Spleen (tissue), 11 donors: Measurements from ENCODE around the gene GALNT11. TPM values are rescaled to one million over a fixed set of nuclear protein-coding genes. Genes with fewer than 3 reads are reported as not detected.
"Not testable (repeated sequence)": the region's sequence is repeated elsewhere in the genome, so short reads cannot be mapped to it uniquely, and the experiment has no call there.

ENCODE experiments used
- DNase-seq: peaks from one replicate; pipeline ENCODE4 v3.0.0-alpha.2; 2020
- H3K27ac ChIP-seq, 8 donors: fragments of 200-600 bp; sonication (generic) in 7 of 8; 1 replicate in 4 of 8; 2 replicates in 4 of 8; pipeline versions ENCODE4 v1.5.0 to v1.8.0; 2016 to 2021; ENCODE audit warnings: inconsistent platforms in 4 of 8, mild to moderate bottlenecking in 4 of 8, moderate library complexity in 1 of 8
- H3K27me3 ChIP-seq, 7 donors: fragments of 200-600 bp; sonication (generic) in 6 of 7; replicated peaks in 1 of 7; 1 replicate in 4 of 7; 2 replicates in 3 of 7; pipeline versions ENCODE4 v1.5.0 to v1.8.0; 2016 to 2021; ENCODE audit warnings: inconsistent platforms in 3 of 7, mild to moderate bottlenecking in 1 of 7
- H3K36me3 ChIP-seq, 6 donors: fragments of 200-600 bp; sonication (generic) in 5 of 6; 1 replicate in 4 of 6; 2 replicates in 2 of 6; pipeline versions ENCODE4 v1.5.0 to v1.8.0; 2016 to 2021; ENCODE audit warnings: inconsistent platforms in 2 of 6
- H3K4me1 ChIP-seq, 6 donors: fragments of 200-600 bp; sonication (generic) in 5 of 6; 1 replicate in 3 of 6; 2 replicates in 3 of 6; pipeline versions ENCODE4 v1.5.0 to v1.8.0; 2016 to 2021; ENCODE audit warnings: inconsistent platforms in 3 of 6
- H3K4me3 ChIP-seq, 8 donors: fragments of 200-600 bp; sonication (generic) in 7 of 8; 1 replicate in 4 of 8; 2 replicates in 4 of 8; pipeline versions ENCODE4 v1.5.0 to v1.8.0; 2016 to 2021; ENCODE audit warnings: inconsistent platforms in 4 of 8, mild to moderate bottlenecking in 4 of 8, moderate library complexity in 2 of 8
- H3K9me3 ChIP-seq, 8 donors: fragments of 200-600 bp; sonication (generic) in 7 of 8; 1 replicate in 4 of 8; 2 replicates in 4 of 8; pipeline versions ENCODE4 v1.5.0 to v1.8.0; 2016 to 2021; ENCODE audit warnings: inconsistent platforms in 4 of 8
- CTCF ChIP-seq, 11 experiments: fragments of 200-600 bp in 7 of 11; fragments of 450-650 bp in 4 of 11; sonication (generic) in 4 of 11; IDR thresholded peaks in 8 of 11; conservative IDR thresholded peaks in 3 of 11; 1 replicate in 7 of 11; 2 replicates in 4 of 11; pipeline versions ENCODE4 v1.4.0 to v1.8.0; 2016 to 2021; ENCODE audit warnings: antibody characterized with exemption in 11 of 11, inconsistent platforms in 4 of 11, mild to moderate bottlenecking in 1 of 11
- POLR2A ChIP-seq, 3 donors: fragments of 450-650 bp; IDR thresholded peaks; one replicate each; pipeline ENCODE4 v1.5.1; 2017; ENCODE audit warnings: antibody characterized with exemption in 3 of 3, mild to moderate bottlenecking in 1 of 3
- POLR2AphosphoS5 ChIP-seq, 3 donors: sonication (generic); formaldehyde crosslinking; IDR thresholded peaks; one replicate each; pipeline ENCODE4 v1.5.1; 2017; ENCODE audit warnings: antibody characterized with exemption in 3 of 3
- WGBS, 5 donors: extraction: QIAGEN DNeasy Blood & Tissue Kit in 3 of 5; methylation state at CpG; one replicate each; pipeline versions ENCODE4 v1.1.5 to v1.1.7; 2013 to 2018; 5-methylcytosine and 5-hydroxymethylcytosine counted together
- intact Hi-C: fragments of 100-400 bp; cut with DNase I; formaldehyde crosslinking; loops from one replicate; pipeline ENCODE4 v1.15.0; 2023; ENCODE audit warnings: low total_unique reads
- polyA plus RNA-seq, 3 donors: library from polyadenylated mRNA; stranded (reverse); fragments of 200-250 nt; gene quantifications; one replicate each; pipeline ENCODE4 v1.2.1, GENCODE V29; 2013
- total RNA-seq, 7 donors: library from RNA; depleted of rRNA in 3 of 7; stranded (reverse); fragments of >200 nt in 3 of 7; fragmentation: NEBNext Ultra II Directional in 4 of 7; extraction: Animal tissue kit (Norgen Biotek cat#: 25700) in 4 of 7; gene quantifications; one replicate each; pipeline versions ENCODE4 v1.1.0 to v1.2.1, GENCODE V29; 2016 to 2021
- donor health status: healthy with polysubstance abuse.
- donor health status: DM: no; HTN: no; CAD: no; lungs with moderate emphysema.
- donor health status: DM: no; HTN: no; CAD: no.
- donor health status: Bipolar disorder and iron deficiency.
- donor health status: healthy.
- donor health status: DM: no; HTN: no; CAD: no.
- donor health status: DM: yes; HTN: yes; CAD: no.

Gene GALNT11
- total and polyA plus RNA-seq, 10 donors: 9.7 to 46.0 (median 29.0) TPM

DNA sequence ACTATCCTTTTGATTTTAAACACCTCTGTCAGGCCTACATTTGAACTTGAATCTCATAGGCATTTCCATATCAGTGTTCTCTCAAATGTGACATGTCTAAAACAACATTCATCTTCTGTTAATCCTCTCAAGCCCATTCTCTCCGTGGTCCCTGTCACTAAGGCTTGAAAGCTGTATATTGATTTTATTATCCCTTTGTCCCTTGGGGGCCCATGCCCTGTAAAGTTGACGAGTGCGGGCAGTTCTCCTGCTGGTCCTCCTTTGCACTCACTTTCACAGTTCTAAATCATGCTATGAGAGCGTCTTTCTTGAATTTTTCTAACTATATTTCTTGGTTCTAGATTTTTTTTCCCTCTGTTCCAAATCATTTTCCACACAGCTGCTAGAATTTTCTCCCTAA lies 27.3 kb downstream of the GALNT11 start:
- H3K4me1 ChIP-seq: no peaks in the 10 kb centered on the region
- H3K4me3 ChIP-seq: no peak overlapping the region
- H3K9me3 ChIP-seq: peaks cover 0 to 14% (median 6%) of the 10 kb centered on the region in 8 donors
- no peaks in the 10 kb centered on the region for H3K27me3 ChIP-seq
- no peaks in the 10 kb centered on the region for H3K36me3 ChIP-seq
- no peak overlapping the region for H3K27ac ChIP-seq
- TF ChIP-seq CTCF (IDR thresholded peaks at IDR 0.05 in 8 of 11, conservative IDR thresholded peaks at IDR 0.05 in 3 of 11) (no peak), POLR2AphosphoS5 (IDR thresholded peaks at IDR 0.05) (no peak), POLR2A (IDR thresholded peaks at IDR 0.05) (no peak)
- WGBS, 5 donors: 85 to 91% (median 88%) methylated on average over 4 of the region's 4 CpGs
- DNase-seq: no peak
- intact Hi-C loops: no loop called here

DNA sequence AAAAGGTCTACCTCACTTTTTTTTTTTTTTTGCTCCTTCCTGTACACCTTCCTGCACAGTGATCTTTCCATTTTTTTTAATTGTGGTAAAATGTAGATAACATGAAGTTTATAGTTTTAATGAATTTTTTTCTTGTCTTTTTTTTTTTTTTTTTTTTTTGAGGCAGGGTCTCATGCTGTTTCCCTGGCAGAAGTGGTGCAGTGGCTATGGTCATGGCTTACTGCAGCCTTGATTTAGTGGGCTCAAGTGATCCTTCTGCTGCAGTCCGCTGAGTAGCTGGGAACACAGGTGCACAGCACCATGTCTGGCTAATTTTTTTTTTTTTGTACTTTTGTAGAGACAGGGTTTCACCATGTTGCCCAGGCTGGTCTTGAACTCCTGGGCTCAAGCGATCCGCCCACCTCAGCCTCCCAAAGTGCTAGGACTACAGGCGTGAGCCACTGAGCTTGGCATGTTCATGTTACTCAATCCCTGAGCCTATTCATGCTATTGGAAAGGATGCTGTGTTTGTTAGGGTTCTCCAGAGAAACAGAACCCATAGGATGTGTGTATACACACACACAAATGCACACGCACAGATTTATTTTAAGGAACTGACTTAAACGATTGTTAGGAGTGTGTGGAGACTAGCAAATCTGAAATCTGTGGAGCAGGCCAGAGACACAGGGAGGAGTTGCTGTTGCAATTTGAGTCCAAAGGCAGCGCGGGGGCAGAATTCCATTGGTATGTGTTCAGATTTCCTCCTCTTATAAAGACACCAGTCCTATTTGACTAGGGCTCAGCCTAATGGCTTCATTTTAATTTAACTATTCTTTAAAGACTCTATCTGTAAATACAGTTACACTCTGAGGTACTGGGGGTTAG lies 29.1 kb downstream of the GALNT11 start:
- Histone ChIP-seq H3K27me3 (no peaks in the 10 kb centered on the region), H3K36me3 (peaks cover 0 to 12% (median 0%) of the 10 kb centered on the region in 6 donors), H3K9me3 (peaks cover 0 to 4% (median 0%) of the 10 kb centered on the region in 8 donors), H3K27ac (no peak overlapping the region), H3K4me1 (no peaks in the 10 kb centered on the region), H3K4me3 (no peak overlapping the region)
- 78 to 88% (median 86%) methylated on average over 8 of the region's 8 CpGs for WGBS, 5 donors
- TF ChIP-seq CTCF (IDR thresholded peaks at IDR 0.05 in 8 of 11, conservative IDR thresholded peaks at IDR 0.05 in 3 of 11) (no peak), POLR2A (IDR thresholded peaks at IDR 0.05) (no peak), POLR2AphosphoS5 (IDR thresholded peaks at IDR 0.05) (no peak)
- intact Hi-C loops: no loop called here
- no peak for DNase-seq

GRCh38 chr7:152056621-152057274 lies 31.3 kb downstream of the GALNT11 start:
- no peak overlapping the region for H3K27ac ChIP-seq
- H3K27me3 ChIP-seq: no peaks in the 10 kb centered on the region
- intact Hi-C loops: no loop called here
- no peaks in the 10 kb centered on the region for H3K4me1 ChIP-seq
- 77 to 97% (median 92%) methylated on average over 3 of the region's 3 CpGs for WGBS, 5 donors
- H3K4me3 ChIP-seq: no peak overlapping the region
- H3K36me3 ChIP-seq: peaks cover 0 to 12% (median 0%) of the 10 kb centered on the region in 6 donors
- no peak for DNase-seq
- peaks cover 0 to 12% (median 0%) of the 10 kb centered on the region in 8 donors for H3K9me3 ChIP-seq
- TF ChIP-seq POLR2A (IDR thresholded peaks at IDR 0.05) (no peak), CTCF (IDR thresholded peaks at IDR 0.05 in 8 of 11, conservative IDR thresholded peaks at IDR 0.05 in 3 of 11) (no peak), POLR2AphosphoS5 (IDR thresholded peaks at IDR 0.05) (no peak)

DNA sequence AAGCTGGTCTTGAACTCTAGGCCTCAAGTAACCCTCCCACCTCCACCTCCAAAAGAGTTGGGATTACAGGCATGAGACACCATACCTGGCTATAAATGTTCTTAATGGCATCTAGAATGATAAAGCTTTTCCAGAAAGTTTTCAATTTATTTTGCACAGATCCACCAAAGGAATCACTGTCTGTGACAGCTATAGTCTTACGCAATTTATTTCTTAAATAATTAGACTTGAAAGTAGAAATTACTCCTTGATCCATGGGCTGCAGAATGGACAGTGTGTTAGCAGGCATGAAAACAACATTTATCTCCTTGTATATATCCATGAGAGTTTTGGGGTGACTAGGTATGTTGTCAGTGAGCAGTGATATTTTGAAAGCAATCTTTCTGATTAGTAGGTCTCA lies 33.8 kb downstream of the GALNT11 start:
- Histone ChIP-seq H3K4me1 (no peaks in the 10 kb centered on the region), H3K4me3 (no peak overlapping the region), H3K27me3 (no peaks in the 10 kb centered on the region), H3K9me3 (peaks cover 0 to 12% (median 0%) of the 10 kb centered on the region in 8 donors), H3K36me3 (peaks cover 0 to 12% (median 0%) of the 10 kb centered on the region in 6 donors), H3K27ac (no peak overlapping the region)
- no peak for DNase-seq
- 95 to 100% (median 100%) methylated on average over 1 of the region's 1 CpG for WGBS, 5 donors
- TF ChIP-seq POLR2A (IDR thresholded peaks at IDR 0.05): no peak
- TF ChIP-seq CTCF (IDR thresholded peaks at IDR 0.05 in 8 of 11, conservative IDR thresholded peaks at IDR 0.05 in 3 of 11): no peak
- TF ChIP-seq POLR2AphosphoS5 (IDR thresholded peaks at IDR 0.05): no peak
- intact Hi-C loops: no loop called here

DNA sequence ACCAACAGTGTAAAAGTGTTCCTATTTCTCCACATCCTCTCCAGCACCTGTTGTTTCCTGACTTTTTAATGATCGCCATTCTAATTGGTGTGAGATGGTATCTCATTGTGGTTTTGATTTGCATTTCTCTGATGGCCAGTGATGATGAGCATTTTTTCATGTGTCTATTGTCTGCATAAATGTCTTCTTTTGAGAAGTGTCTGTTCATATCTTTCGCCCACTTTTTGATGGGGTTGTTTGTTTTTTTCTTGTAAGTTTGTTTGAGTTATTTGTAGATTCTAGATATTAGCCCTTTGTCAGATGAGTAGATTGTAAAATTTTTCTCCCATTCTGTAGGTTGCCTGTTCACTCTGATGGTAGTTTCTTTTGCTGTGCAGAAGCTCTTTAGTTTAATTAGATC lies 35.6 kb downstream of the GALNT11 start:
- peaks cover 0 to 12% (median 1%) of the 10 kb centered on the region in 8 donors for H3K9me3 ChIP-seq
- H3K4me1 ChIP-seq, H3K4me3 ChIP-seq, DNase-seq, H3K27ac ChIP-seq, intact Hi-C loops, H3K27me3 ChIP-seq: not testable (repeated sequence)
- WGBS, 5 donors: 85 to 100% (median 100%) methylated on average over 1 to 2 of the region's 2 CpGs
- peaks cover 0 to 12% (median 0%) of the 10 kb centered on the region in 6 donors for H3K36me3 ChIP-seq

DNA sequence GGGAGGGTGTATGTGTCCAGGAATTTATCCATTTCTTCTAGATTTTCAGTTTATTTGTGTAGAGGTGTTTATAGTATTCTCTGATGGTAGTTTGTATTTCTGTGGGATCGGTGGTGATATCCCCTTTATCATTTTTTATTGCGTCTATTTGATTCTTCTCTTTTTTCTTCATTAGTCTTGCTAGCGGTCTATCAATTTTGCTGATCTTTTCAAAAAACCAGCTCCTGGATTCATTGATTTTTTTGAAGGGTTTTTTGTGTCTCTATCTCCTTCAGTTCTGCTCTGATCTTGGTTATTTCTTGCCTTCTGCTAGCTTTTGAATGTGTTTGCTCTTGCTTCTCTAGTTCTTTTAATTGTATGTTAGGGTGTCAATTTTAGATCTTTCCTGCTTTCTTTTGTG lies 37.7 kb downstream of the GALNT11 start:
- WGBS, 5 donors: 88 to 100% (median 94%) methylated on average over 3 of the region's 3 CpGs
- intact Hi-C loops, H3K4me1 ChIP-seq: not testable (repeated sequence)

More for the DNA sequence above, 37.7 kb downstream of the GALNT11 start:
- DNase-seq, H3K4me3 ChIP-seq, H3K27ac ChIP-seq, H3K27me3 ChIP-seq: not testable (repeated sequence)
- Histone ChIP-seq H3K36me3 (peaks cover 0 to 10% (median 0%) of the 10 kb centered on the region in 6 donors), H3K9me3 (peaks cover 0 to 12% (median 3%) of the 10 kb centered on the region in 8 donors)
